Smooth muscle cell (in vitro differentiated cells): Measurements from ENCODE around the gene GRM8. TPM values are rescaled to one million over a fixed set of nuclear protein-coding genes. Genes with fewer than 3 reads are reported as not detected.

Experiments used
- DNase-seq: peaks from one replicate; lab custom pipeline; 2025; ENCODE audit not compliant: unreplicated experiment; lab: John Stamatoyannopoulos, UW
- H2AFZ ChIP-seq: fragments of 200-600 bp; sonication (generic); 2 replicates; pipeline ENCODE4 v1.6.0; 2016; ENCODE audit warnings: antibody characterized with exemption, low read depth, mild to moderate bottlenecking
- H3F3A ChIP-seq: fragments of 200-600 bp; sonication (generic); 2 replicates; pipeline ENCODE4 v1.6.0; 2017; ENCODE audit warnings: antibody characterized with exemption, low read depth
- H3K27ac ChIP-seq: fragments of 200-600 bp; sonication (generic); 2 replicates; pipeline ENCODE4 v1.5.1; 2016; ENCODE audit warnings: low read depth, mild to moderate bottlenecking
- H3K27me3 ChIP-seq: fragments of 200-600 bp; sonication (generic); 2 replicates; pipeline ENCODE4 v1.6.1; 2016; ENCODE audit warnings: low read depth, mild to moderate bottlenecking
- H3K36me3 ChIP-seq: fragments of 200-600 bp; sonication (generic); 2 replicates; pipeline ENCODE4 v1.5.1; 2016; ENCODE audit warnings: low read depth
- H3K4me1 ChIP-seq: fragments of 200-600 bp; sonication (generic); 2 replicates; pipeline ENCODE4 v1.5.1; 2016; ENCODE audit warnings: low read depth
- H3K4me2 ChIP-seq: fragments of 200-600 bp; sonication (generic); 2 replicates; pipeline ENCODE4 v1.6.0; 2016; ENCODE audit warnings: mild to moderate bottlenecking
- H3K4me3 ChIP-seq: fragments of 200-600 bp; sonication (generic); 2 replicates; pipeline ENCODE4 v1.5.1; 2016; ENCODE audit warnings: mild to moderate bottlenecking
- H3K79me2 ChIP-seq: fragments of 200-600 bp; sonication (generic); 2 replicates; pipeline ENCODE4 v1.6.0; 2016; ENCODE audit warnings: low read depth, mild to moderate bottlenecking
- H3K9ac ChIP-seq: fragments of 200-600 bp; sonication (generic); 2 replicates; pipeline ENCODE4 v1.6.0; 2016; ENCODE audit warnings: low read depth
- H3K9me3 ChIP-seq: fragments of 200-600 bp; sonication (generic); replicated peaks from 2 replicates; pipeline ENCODE4 v1.5.1; 2016; ENCODE audit warnings: low read depth
- H4K20me1 ChIP-seq: fragments of 200-600 bp; sonication (generic); 2 replicates; pipeline ENCODE4 v1.6.0; 2016; ENCODE audit warnings: low read depth
- CTCF ChIP-seq: fragments of 200-600 bp; sonication (generic); IDR thresholded peaks from 2 replicates; pipeline ENCODE4 v1.5.1; 2017; ENCODE audit warnings: borderline replicate concordance, mild to moderate bottlenecking, antibody characterized with exemption; ENCODE audit not compliant: insufficient read depth, poor library complexity, severe bottlenecking
- WGBS: methylation state at CpG from one replicate; pipeline ENCODE4 v1.1.7; 2016; ENCODE audit warnings: low lambda C conversion rate; 5-methylcytosine and 5-hydroxymethylcytosine counted together
- polyA plus RNA-seq: library from polyadenylated mRNA; unstranded; fragments of >200 nt; fragmentation: Nextera tagmentation; extraction: Ambion mirVana; gene quantifications from 2 replicates; pipeline ENCODE4 v1.2.1, GENCODE V29; 2016
- total RNA-seq: library from RNA; depleted of rRNA; stranded (reverse); fragments of >200 nt; gene quantifications from 2 replicates; pipeline ENCODE4 v1.2.3, GENCODE V29; 2014

Gene GRM8
- total and polyA plus RNA-seq, 2 experiments from 2014 or later, result 9.8 to 20.5 TPM

GRCh38 chr7:126605553-126605952, 647.2 kb downstream of the GRM8 start:
- H3K79me2 ChIP-seq, result no peaks in the 10 kb centered on the region
- H3K27me3 ChIP-seq, result no peaks in the 10 kb centered on the region
- H3F3A ChIP-seq, result no peaks in the 10 kb centered on the region
- no peak for DNase-seq
- no peak overlapping the region for H3K4me3 ChIP-seq
- no peak overlapping the region for H3K27ac ChIP-seq
- no peak overlapping the region for H3K9ac ChIP-seq
- WGBS, result 96% methylated on average over 2 of the region's 2 CpGs
- no peak overlapping the region for H3K4me2 ChIP-seq
- H3K36me3 ChIP-seq, result no peaks in the 10 kb centered on the region
- no peak for TF ChIP-seq CTCF
- H4K20me1 ChIP-seq, result no peaks in the 10 kb centered on the region
- no peak overlapping the region for H2AFZ ChIP-seq
- no peaks in the 10 kb centered on the region for H3K4me1 ChIP-seq
- no peaks in the 10 kb centered on the region for H3K9me3 ChIP-seq

GRCh38 chr7:126605056-126605455, 647.7 kb downstream of the GRM8 start:
- no peak for TF ChIP-seq CTCF
- H3K4me3 ChIP-seq, result no peak overlapping the region
- H3K27me3 ChIP-seq, result no peaks in the 10 kb centered on the region
- no peaks in the 10 kb centered on the region for H3F3A ChIP-seq
- no peaks in the 10 kb centered on the region for H3K36me3 ChIP-seq
- H3K9ac ChIP-seq, result no peak overlapping the region
- H2AFZ ChIP-seq, result no peak overlapping the region
- H3K27ac ChIP-seq, result no peak overlapping the region
- no peak overlapping the region for H3K4me2 ChIP-seq
- DNase-seq, result no peak
- H4K20me1 ChIP-seq, result no peaks in the 10 kb centered on the region
- H3K4me1 ChIP-seq, result no peaks in the 10 kb centered on the region
- WGBS, result 70% methylated on average over 3 of the region's 3 CpGs
- no peaks in the 10 kb centered on the region for H3K79me2 ChIP-seq
- H3K9me3 ChIP-seq, result no peaks in the 10 kb centered on the region

GRCh38 chr7:126589068-126589684, 663.6 kb downstream of the GRM8 start:
- no peak for TF ChIP-seq CTCF
- Histone ChIP-seq H3K9me3 (peaks cover 3% of the 10 kb centered on the region), H3K27me3 (no peaks in the 10 kb centered on the region), H3K4me2 (no peak overlapping the region), H3K4me1 (no peaks in the 10 kb centered on the region), H3K27ac (no peak overlapping the region), H2AFZ (no peak overlapping the region), H3F3A (no peaks in the 10 kb centered on the region), H3K79me2 (no peaks in the 10 kb centered on the region), H4K20me1 (no peaks in the 10 kb centered on the region), H3K36me3 (no peaks in the 10 kb centered on the region), H3K9ac (no peak overlapping the region), H3K4me3 (no peak overlapping the region)
- WGBS, result 74% methylated on average over 6 of the region's 6 CpGs
- DNase-seq, result no peak

- no peak for TF ChIP-seq CTCF
- Histone ChIP-seq H3K4me1 (no peaks in the 10 kb centered on the region), H3K36me3 (no peaks in the 10 kb centered on the region), H3K9me3 (no peaks in the 10 kb centered on the region), H3K4me2 (no peak overlapping the region), H3K27ac (no peak overlapping the region), H3K4me3 (no peak overlapping the region), H3K9ac (no peak overlapping the region), H3F3A (peaks cover 3% of the 10 kb centered on the region), H3K27me3 (no peaks in the 10 kb centered on the region), H4K20me1 (no peaks in the 10 kb centered on the region), H3K79me2 (no peaks in the 10 kb centered on the region), H2AFZ (no peak overlapping the region)
- DNase-seq, result no peak
- WGBS, result 97% methylated on average over 2 of the region's 2 CpGs
Observed at GRCh38 chr7:126578338-126578737, 674.4 kb downstream of the GRM8 start.
